GM21737 (cell line): Measurements from ENCODE around the gene ARID4B.
"Not testable (repeated sequence)": the region's sequence is repeated elsewhere in the genome, so short reads cannot be mapped to it uniquely, and the experiment has no call there.

Source experiments
- ATAC-seq: cut with Tn5 transposase; IDR thresholded peaks from one replicate; pipeline ENCODE4 v1.9.1; 2021; ENCODE audit warnings: mild to moderate bottlenecking, moderate library complexity; ENCODE audit not compliant: unreplicated experiment

Gene ARID4B, protein sequence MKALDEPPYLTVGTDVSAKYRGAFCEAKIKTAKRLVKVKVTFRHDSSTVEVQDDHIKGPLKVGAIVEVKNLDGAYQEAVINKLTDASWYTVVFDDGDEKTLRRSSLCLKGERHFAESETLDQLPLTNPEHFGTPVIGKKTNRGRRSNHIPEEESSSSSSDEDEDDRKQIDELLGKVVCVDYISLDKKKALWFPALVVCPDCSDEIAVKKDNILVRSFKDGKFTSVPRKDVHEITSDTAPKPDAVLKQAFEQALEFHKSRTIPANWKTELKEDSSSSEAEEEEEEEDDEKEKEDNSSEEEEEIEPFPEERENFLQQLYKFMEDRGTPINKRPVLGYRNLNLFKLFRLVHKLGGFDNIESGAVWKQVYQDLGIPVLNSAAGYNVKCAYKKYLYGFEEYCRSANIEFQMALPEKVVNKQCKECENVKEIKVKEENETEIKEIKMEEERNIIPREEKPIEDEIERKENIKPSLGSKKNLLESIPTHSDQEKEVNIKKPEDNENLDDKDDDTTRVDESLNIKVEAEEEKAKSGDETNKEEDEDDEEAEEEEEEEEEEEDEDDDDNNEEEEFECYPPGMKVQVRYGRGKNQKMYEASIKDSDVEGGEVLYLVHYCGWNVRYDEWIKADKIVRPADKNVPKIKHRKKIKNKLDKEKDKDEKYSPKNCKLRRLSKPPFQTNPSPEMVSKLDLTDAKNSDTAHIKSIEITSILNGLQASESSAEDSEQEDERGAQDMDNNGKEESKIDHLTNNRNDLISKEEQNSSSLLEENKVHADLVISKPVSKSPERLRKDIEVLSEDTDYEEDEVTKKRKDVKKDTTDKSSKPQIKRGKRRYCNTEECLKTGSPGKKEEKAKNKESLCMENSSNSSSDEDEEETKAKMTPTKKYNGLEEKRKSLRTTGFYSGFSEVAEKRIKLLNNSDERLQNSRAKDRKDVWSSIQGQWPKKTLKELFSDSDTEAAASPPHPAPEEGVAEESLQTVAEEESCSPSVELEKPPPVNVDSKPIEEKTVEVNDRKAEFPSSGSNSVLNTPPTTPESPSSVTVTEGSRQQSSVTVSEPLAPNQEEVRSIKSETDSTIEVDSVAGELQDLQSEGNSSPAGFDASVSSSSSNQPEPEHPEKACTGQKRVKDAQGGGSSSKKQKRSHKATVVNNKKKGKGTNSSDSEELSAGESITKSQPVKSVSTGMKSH (N-terminal part only)

DNA sequence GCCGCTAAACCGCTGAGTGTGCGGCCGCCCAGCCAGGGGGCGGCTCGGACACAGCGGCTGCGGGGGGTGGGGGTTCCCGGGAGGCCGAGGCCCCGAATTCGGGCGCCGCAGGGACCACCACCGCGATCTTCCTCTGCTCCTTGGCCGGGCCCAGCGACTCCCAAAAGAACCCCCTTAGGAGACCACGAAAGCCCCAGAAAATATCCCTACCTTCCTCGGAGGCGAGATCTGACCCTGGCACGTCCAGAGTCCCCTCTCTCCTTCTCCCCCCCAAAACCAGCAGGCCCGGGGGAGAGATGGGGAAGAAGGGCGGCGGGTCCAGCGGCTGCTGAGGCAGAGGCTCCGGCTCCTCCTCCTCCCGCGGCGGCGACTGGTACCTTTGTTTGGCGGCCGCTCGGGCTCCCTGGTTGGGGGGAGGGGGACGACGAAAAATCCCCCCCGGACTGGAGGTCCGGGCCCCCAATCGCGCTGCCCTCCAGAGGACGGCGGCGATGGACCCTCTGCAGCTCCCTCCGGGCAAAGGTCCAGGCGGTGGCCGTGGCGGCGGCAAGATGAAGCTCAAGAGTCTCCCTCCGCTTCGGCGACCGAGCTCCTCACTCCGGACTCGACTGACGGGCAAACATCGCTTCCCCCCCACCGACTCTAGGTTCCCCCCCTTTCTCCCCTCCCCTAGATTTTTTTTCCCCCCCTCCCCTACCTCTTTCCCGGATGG, at the start of gene ARID4B:
Gene ARID4B (minus strand): TSS at position 621 of the 712 bp plus-strand sequence. CDS start 1,260 bp downstream, outside the sequence.
- peak; percentile 4 for ATAC-seq

DNA sequence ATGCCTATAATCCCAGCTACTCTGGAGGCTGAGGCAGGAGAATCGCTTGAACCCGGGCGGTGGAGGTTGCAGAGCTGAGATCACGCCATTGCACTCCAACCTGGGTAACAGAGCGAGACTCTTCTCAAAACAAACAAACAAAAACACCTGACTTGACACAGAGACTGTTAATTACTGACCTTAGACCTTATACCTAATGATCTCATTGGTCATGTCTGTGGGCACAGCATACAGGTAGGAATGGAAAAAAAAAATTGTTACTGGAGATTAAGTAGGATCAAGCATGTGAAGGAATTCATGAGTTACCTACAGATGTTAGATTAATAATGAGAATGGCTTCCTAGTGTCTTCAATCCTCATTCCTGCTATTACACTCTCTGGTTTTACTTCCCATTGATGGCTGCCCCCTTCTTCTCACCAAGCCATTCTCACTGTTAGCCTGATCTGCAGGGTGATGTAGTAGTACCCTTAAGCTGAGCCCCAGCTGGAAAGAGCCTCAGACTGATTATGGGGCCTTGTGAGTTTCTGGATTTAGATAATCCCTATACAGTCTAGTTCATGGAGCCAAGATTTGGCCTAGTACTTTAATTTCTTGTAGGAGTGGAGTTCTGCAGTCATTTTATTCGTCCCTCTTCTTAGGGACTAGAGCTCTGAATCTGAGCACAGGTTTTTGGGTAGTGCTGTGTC, 48.1 kb upstream of the ARID4B start:
- ATAC-seq: no peak

DNA sequence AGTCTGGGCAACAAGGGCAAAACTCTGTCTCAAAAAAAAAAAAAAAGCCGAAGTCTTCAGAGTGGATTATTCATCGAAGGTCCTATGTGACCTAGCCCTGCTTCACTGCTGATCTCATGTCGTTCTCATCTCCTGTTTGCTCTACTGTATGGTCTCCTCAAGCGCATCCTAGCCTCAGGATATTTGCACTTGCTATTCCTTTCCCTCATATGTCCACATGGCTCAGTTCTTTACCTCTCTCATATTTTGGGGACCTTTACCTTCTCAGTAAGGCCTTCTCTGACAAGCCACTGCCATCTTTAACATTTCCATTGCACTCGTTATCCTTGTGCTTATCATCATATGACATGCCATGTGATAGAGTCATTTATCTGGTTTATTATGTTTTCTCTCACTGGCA, 41.8 kb upstream of the ARID4B start:
- no peak for ATAC-seq

DNA sequence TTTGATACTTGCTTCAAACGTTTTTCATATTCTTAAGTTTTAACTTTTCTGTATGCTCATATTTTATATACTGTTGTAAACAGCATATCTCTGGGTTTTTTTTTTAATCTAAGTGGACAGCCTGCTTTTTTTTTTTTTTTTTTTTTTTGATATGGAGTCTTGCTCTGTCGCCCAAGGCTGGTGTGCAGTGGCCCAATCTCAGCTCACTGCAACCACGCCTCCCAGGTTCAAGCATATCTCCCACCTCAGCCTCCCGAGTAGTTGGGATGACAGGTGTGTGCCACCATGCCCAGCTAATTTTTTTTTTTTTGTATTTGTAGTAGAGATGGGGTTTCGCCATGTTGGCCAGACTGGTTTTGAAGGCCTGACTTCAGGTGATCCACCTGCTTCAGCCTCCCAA, 40.4 kb upstream of the ARID4B start:
- ATAC-seq: no peak

DNA sequence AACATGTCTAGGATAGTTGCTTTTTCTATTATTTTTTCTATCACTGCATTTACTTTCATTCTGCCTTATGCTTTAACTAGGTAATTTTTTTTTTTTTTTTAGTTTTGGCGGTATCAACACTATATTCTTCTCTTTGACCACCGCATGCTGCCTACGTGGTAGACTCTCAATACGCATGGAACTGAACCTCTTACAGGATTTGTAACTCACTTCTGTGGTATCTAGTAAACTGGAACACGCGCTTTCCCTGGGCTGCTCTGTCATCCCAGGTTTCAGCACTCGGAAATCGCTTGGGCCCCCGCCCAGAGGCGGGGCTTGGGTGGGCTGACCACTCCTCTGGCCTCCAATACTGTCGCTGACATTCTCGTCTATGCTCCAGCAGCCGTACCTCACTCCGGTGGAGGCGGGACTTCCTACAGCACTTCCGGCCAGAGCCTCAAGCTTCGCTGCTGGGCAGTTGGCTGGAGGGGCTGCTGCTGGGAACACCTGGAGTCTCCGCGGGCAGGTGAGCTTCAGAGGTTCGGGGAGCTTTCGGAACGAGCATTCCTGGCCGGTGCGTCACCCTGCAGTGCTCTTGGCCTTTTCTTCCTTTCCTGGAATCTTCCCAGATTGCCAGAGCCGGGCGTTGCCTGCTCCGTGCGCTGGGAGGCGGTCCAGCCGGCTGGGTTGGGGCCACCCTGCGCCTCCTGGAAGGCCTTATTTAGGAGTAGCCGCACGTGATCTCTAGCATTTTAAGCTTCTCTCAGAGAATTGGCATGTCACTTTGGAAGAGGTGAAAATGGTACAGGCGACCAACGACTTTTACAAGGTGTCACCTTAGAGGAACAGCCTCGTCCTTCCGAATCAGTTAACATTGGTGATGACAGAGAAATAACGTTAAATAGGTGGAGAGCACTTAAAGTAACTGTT, 39.3 kb upstream of the ARID4B start, which contains the start of gene TBCE:
Gene TBCE (plus strand): TSS at position 428 of the 909 bp plus-strand sequence. CDS start 12,623 bp downstream, outside the sequence.
- ATAC-seq: peak; percentile 100

DNA sequence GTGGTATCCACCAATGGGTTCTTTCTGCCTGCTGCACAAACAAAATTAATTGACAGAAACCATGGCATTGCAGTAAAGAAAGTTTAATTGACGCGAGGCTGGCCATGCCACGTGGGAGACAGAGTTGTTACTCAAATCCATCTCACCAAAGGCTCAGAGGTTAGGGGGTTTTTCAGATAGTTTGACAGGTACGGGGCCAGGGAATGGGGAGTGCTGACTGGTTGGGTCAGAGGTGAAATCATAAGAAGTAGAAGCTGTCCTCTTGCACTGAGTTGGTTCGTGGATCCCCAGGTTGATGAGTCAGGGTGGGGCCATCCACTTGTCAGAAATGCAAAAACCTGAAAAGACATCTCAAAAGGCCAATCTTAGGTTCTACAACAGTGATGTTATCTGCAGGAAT, 38.3 kb upstream of the ARID4B start:
- no peak for ATAC-seq

DNA sequence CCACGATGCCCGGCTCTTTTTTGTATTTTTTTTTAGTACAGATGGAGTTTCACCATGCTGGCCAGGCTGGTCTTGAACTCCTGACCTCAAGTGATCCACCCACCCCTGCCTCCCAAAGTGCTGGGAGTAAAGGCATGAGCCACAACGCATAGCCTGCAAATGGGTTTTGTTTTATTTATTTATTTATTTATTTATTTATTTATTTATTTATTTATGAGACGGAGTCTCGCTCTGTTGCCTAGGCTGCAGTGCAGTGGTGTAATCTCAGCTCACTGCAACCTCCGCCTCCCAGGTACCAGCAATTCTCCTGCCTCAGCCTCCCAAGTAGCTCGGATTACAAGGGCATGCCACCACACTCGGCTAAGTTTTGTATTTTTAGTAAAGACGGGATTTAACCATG, 36.2 kb upstream of the ARID4B start:
- ATAC-seq: not testable (repeated sequence)

DNA sequence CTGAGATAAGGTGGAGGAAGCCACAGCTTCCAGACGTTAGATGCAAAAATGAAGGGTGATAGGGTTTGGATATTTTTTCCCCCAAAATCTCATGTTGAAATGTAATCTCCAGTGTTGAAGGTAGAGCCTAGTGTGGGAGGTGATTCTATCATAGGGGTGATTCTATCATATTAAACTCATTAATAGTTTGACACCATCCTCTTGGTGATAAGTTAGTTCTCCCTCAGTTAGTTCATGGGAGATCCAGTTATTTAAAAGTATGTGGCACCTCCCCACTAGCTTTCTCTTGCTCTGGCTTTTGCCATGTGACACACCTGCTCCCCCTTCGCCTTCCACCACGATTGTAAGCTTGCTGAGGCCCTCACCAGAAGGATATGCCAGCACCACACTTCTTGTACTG, 30.9 kb upstream of the ARID4B start:
- ATAC-seq: no peak

DNA sequence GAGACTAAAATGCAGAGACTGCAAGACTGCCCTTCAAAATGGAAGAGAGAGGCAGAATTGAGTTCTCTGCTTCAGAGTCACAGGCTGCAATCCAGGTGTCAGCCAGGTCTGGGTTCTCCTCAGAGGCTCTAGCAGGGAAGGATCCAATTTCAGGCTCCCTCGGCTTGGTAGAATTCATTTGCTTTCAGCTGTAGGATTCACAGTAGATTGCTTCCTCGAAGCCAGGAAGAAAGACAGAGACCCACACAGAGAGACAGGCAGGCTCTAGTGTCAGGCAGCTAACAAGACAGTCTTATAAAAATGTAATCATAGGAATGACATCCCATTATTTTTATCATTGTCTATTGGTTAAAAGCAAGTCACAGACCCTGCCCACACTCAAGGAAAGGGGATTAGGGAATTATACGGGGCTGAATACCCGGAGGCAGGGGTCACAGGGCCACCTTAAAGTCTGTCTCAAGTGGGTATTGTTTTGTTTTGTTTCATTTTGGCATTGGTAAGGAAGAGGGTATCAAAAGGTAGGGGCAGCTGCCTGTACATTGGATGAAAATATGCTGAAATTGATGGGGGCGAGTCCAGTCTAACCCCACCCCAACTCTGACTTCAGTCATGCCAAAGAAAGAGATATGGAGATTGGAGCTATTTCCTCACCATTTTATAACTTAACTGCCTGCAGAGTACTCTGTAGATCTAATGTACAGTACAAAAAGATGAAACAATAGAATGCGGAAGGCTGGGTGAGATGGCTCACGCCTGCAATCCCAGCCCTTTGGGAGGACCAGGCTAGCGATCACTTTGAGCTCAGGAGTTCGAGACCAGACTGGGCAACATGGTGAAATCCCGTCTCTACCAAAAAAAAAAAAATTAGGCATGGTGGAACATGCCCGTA, 29.8 kb upstream of the ARID4B start:
- ATAC-seq: no peak

DNA sequence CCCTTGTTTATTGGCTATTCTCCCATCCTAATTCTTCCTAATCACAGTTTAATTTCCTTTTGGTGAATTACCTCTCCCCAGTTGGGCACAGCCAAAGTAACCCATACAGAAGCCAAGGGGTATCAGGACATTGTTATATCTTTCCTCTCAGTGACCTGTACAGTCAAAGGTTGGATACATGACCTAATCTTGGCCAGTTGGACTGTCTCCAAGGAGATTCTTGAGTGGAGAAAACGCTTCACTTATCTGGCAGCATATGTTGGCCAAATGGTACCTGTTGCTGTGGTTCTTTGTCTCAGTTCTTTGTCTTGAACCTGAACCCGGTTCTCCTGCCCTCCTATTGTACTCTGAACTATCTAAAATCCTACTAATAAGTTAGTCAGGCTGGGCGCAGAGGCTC, 23.9 kb upstream of the ARID4B start:
- ATAC-seq: no peak

DNA sequence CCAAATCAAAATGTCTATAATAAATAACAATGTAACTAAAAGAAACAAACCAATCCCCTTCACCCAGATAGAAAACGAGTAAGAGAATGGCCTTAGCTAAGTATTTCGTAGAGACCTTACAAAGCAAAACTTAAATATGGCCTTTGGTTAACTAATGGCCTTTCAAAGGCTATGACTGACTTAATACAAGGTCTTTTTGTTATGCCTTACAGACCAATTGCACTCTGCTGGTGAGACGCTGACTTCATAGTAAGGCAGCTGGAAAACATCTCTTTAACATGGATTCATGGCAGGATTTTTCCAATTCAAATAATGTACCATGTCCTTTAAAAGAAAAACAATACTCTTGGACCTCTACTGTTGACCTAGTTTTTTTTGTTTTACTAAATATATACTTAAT, 23.5 kb upstream of the ARID4B start:
- no peak for ATAC-seq

DNA sequence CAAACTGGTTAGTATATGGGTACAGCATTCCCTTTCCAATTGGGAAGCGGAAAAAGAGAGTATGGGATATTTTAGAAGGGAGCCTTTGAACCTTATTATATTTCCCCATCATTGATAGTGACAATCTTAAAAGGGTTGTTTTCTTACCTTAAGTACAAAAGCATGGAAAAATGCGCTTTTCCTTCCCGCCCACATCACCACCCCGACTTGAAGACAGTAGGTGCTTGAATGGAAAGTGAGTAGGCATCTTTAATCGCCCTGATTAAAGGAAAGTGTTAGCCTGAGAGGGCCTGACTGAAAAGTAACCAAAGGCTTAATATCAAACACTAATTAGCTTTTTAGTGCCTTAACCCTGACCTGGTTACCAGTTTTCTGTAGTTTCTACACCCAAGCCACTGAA, 15.7 kb upstream of the ARID4B start:
- no peak for ATAC-seq

DNA sequence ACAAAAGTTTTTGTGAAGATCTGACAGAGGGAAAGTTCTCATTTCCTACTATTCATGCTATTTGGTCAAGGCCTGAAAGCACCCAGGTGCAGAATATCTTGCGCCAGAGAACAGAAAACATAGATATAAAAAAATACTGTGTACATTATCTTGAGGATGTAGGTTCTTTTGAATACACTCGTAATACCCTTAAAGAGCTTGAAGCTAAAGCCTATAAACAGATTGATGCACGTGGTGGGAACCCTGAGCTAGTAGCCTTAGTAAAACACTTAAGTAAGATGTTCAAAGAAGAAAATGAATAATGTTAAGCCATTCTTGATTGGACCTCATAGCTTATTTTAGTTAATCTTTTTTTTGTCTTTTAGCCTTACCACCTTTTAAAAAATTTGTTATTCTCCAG, 14.5 kb upstream of the ARID4B start:
- ATAC-seq: no peak

DNA sequence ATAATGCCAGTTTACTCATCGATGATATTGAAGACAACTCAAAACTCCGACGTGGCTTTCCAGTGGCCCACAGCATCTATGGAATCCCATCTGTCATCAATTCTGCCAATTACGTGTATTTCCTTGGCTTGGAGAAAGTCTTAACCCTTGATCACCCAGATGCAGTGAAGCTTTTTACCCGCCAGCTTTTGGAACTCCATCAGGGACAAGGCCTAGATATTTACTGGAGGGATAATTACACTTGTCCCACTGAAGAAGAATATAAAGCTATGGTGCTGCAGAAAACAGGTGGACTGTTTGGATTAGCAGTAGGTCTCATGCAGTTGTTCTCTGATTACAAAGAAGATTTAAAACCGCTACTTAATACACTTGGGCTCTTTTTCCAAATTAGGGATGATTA, 14.1 kb upstream of the ARID4B start:
- no peak for ATAC-seq

DNA sequence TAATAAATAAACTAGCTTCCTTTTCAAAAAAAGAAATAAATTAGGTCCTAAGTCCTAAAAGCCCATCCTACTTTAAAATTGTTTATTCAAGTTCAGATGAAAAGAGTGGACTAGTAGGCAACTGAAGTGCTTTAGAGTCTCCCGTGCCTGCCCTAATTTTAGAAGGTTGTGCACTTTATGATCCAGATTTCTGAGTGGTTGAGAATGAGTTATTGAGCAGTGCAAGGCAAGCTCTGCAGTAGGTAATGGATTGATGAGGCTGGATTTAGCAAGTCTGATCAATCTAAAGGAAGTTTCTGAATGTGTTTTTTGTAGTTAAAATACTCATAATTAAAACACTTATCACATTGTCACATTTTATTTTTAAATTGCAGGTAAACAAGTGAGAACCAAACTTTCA, 13.4 kb upstream of the ARID4B start:
- no peak for ATAC-seq

DNA sequence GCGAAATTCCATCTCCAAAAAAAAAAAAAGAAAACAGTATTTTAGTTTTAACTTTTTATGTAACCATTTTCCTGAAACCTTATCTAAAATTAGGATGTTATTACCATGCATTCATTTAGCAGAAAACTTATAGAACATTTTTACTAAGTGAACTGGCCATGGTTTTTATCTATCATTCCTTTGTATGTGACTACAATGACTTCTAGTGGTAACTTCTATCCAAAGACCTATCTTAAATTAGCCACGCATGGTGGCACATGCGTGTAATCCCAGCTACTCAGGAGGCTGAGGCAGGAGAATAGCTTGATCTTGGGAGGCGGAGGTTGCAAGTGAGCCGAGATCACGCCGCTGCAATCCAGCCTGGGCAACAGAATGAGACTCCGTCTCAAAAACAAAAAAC, 11.8 kb upstream of the ARID4B start:
- ATAC-seq: no peak

DNA sequence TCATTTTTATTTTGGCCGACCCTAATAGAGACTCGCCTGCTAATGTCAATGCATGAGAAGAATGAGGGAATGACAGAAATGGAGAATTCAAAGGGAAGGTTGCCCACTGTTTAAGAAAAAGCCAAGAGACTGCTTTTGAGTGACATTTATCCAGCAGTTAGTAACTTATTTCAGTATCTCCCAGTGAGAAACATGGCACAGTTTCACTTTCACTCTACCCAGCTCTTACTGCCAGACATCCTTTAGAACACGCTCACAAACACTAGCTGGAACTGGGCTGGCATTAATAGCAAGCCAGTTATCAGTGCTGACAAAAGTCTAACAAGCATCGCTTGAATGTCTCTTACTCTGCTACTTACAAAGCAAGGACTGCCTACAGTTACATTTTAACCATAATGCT, 8.9 kb upstream of the ARID4B start:
- no peak for ATAC-seq

DNA sequence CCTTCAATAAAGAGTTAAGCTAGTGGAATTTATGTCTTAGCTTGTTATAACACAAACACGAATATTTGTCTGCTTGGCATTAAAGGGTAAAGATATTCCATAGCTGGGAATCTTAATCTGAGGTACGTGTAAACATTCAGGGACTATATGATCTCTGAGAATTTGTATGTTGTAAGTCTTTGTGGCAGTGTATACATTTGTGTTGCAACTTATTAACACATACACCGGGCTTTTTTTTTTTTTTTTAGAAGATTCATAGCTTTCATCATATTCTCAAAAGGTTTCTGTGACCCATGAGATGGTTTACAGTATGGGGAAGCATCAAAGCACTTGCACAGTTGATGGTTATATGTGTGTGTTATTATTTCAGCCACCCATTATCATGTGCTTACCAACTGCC, 3.4 kb upstream of the ARID4B start:
- no peak for ATAC-seq
